ENCODE results near the gene SYNE1.

SYNE1 gene

DNA sequence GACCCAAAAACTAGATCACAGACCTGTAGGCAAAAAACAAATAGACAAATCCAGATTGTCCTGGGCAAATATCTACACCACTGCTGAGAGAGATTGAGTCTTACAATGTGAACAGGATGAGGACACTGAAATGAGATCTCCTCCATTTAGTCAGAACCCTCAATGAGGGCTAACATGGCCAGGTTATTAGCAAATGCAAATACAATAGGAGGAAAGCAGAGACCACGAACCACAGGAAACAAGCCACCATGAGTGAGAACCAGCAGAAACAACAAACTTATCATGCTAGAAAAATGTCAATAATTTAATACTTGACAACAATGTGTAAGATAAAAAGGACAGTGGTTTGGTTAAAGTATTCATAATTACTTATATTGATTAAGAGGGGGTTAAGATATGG, 162.8 kb downstream of the SYNE1 start:
- Histone ChIP-seq H3K4me1 (ENCODE audit: control insufficient read depth, low read depth, low read length) (no peaks in the 10 kb centered on the region), H2BK120ac (ENCODE audit: low read depth, low read length) (no peak overlapping the region), H3K27ac (ENCODE audit: low read depth, low read length) (no peak overlapping the region), H3K4me3 (ENCODE audit: low read length) (no peak overlapping the region), H3K79me1 (ENCODE audit: low read length) (no peaks in the 10 kb centered on the region), H2BK5ac (ENCODE audit: low read length) (no peak overlapping the region), H2BK15ac (replicated peaks; ENCODE audit: low read depth) (no peak overlapping the region), H3K79me2 (ENCODE audit: control insufficient read depth, insufficient read depth, low read length) (no peaks in the 10 kb centered on the region), H3K9ac (ENCODE audit: low read length) (no peak overlapping the region), H3K4ac (ENCODE audit: low read depth, low read length) (no peak overlapping the region), H3K23ac (ENCODE audit: low read length) (no peak overlapping the region), H3K36me3 (ENCODE audit: control insufficient read depth, insufficient read depth, low read length) (no peaks in the 10 kb centered on the region), H3K18ac (ENCODE audit: low read length) (no peak overlapping the region), H3K56ac (ENCODE audit: low read length) (no peak overlapping the region), H3K27me3 (ENCODE audit: insufficient read depth, low read length, poor library complexity) (no peaks in the 10 kb centered on the region), H3K4me2 (ENCODE audit: low read length) (no peak overlapping the region), H4K8ac (ENCODE audit: low read depth, low read length) (no peak overlapping the region), H4K5ac (ENCODE audit: low read length) (no peak overlapping the region), H2AK5ac (ENCODE audit: low read length) (no peak overlapping the region)
- DNase-seq = no peak
- WGBS (ENCODE audit: extremely low coverage, insufficient coverage, low lambda C conversion rate) = no CpG with 5 or more reads among the region's 1 CpG

DNA sequence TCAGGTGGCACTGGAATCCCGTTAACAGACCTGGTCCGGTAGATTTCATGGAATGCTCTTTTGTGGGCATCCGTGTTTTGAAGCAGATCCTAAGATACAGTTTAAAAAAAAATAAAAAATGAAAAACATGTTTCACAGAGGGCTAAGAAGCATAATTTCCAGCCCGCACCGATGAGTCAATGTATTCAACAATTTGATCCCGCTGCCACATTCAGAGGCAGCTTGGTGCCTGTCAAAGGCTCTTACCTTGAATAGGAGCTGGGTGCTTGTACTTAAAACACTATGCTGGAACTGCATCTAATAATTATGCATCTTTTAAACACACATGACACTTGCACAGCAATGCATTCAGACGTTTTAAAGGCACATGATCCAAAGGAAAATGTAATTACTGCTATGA, 164.8 kb downstream of the SYNE1 start:
- H2BK120ac ChIP-seq (ENCODE audit: low read depth, low read length) = no peak overlapping the region
- no peak overlapping the region for H4K8ac ChIP-seq (ENCODE audit: low read depth, low read length)
- no peaks in the 10 kb centered on the region for H3K79me2 ChIP-seq (ENCODE audit: control insufficient read depth, insufficient read depth, low read length)
- H3K4me1 ChIP-seq (ENCODE audit: control insufficient read depth, low read depth, low read length) = no peaks in the 10 kb centered on the region
- no peak overlapping the region for H3K18ac ChIP-seq (ENCODE audit: low read length)
- no peak overlapping the region for H4K5ac ChIP-seq (ENCODE audit: low read length)
- no peaks in the 10 kb centered on the region for H3K79me1 ChIP-seq (ENCODE audit: low read length)
- DNase-seq = no peak
- H2BK15ac ChIP-seq (replicated peaks; ENCODE audit: low read depth) = no peak overlapping the region
- no peak overlapping the region for H3K4me3 ChIP-seq (ENCODE audit: low read length)
- H3K27ac ChIP-seq (ENCODE audit: low read depth, low read length) = no peak overlapping the region
- no peak overlapping the region for H3K9ac ChIP-seq (ENCODE audit: low read length)
- H3K23ac ChIP-seq (ENCODE audit: low read length) = no peak overlapping the region
- H3K27me3 ChIP-seq (ENCODE audit: insufficient read depth, low read length, poor library complexity) = no peaks in the 10 kb centered on the region
- no peak overlapping the region for H2AK5ac ChIP-seq (ENCODE audit: low read length)
- WGBS (ENCODE audit: extremely low coverage, insufficient coverage, low lambda C conversion rate) = no CpG with 5 or more reads among the region's 7 CpGs
- H3K4me2 ChIP-seq (ENCODE audit: low read length) = no peak overlapping the region
- no peak overlapping the region for H3K4ac ChIP-seq (ENCODE audit: low read depth, low read length)
- no peaks in the 10 kb centered on the region for H3K36me3 ChIP-seq (ENCODE audit: control insufficient read depth, insufficient read depth, low read length)
- no peak overlapping the region for H2BK5ac ChIP-seq (ENCODE audit: low read length)
- no peak overlapping the region for H3K56ac ChIP-seq (ENCODE audit: low read length)

DNA sequence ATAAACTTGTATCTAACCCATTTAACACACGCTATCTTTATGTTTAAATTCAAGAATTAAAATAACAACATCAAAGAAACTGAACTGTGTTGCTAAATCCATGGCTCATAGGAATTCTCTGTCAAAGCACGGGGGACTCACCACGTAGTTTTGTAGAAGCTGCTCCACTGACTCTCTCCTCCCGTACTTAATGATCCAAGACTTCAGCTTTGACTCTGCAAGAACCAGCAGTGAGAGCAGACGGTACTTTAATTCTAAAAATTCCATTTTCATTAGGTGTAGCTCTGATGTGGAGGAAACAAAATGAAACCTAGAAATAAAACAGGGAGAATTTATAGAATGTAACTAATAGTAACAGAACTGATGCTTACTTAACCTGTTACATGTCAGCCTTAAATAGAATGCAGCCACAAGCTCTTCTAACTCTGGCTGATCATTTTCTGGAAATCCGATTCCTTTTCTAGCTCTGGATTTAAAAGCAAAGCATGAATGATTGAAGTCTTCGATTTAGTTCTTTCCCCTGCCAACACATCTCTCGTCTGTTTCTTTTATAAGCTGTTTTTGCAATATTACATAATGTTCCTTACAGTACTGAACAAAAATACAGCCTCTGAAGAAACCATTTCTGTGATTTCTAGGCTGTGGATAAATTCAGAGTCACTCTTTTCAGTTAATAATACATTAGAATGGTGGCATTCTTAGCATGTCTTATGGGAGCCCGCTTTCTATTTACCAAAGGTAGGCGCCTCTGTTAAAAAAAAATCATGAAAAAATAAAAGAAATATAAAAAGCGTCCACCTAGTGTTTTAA, 165.5 kb downstream of the SYNE1 start:
- H3K4me2 ChIP-seq (ENCODE audit: low read length) = no peak overlapping the region
- DNase-seq = no peak
- H4K5ac ChIP-seq (ENCODE audit: low read length) = no peak overlapping the region
- H3K18ac ChIP-seq (ENCODE audit: low read length) = no peak overlapping the region
- no peaks in the 10 kb centered on the region for H3K27me3 ChIP-seq (ENCODE audit: insufficient read depth, low read length, poor library complexity)
- no peaks in the 10 kb centered on the region for H3K36me3 ChIP-seq (ENCODE audit: control insufficient read depth, insufficient read depth, low read length)
- no peaks in the 10 kb centered on the region for H3K79me2 ChIP-seq (ENCODE audit: control insufficient read depth, insufficient read depth, low read length)
- no peak overlapping the region for H3K27ac ChIP-seq (ENCODE audit: low read depth, low read length)
- no peak overlapping the region for H2BK5ac ChIP-seq (ENCODE audit: low read length)
- no peak overlapping the region for H3K4ac ChIP-seq (ENCODE audit: low read depth, low read length)
- WGBS (ENCODE audit: extremely low coverage, insufficient coverage, low lambda C conversion rate) = no CpG with 5 or more reads among the region's 11 CpGs
- H3K9ac ChIP-seq (ENCODE audit: low read length) = no peak overlapping the region
- H3K79me1 ChIP-seq (ENCODE audit: low read length) = no peaks in the 10 kb centered on the region
- H2BK15ac ChIP-seq (replicated peaks; ENCODE audit: low read depth) = no peak overlapping the region
- no peak overlapping the region for H4K8ac ChIP-seq (ENCODE audit: low read depth, low read length)
- H2AK5ac ChIP-seq (ENCODE audit: low read length) = no peak overlapping the region
- no peak overlapping the region for H3K23ac ChIP-seq (ENCODE audit: low read length)
- H3K4me1 ChIP-seq (ENCODE audit: control insufficient read depth, low read depth, low read length) = no peaks in the 10 kb centered on the region
- no peak overlapping the region for H3K56ac ChIP-seq (ENCODE audit: low read length)
- no peak overlapping the region for H3K4me3 ChIP-seq (ENCODE audit: low read length)
- H2BK120ac ChIP-seq (ENCODE audit: low read depth, low read length) = no peak overlapping the region

DNA sequence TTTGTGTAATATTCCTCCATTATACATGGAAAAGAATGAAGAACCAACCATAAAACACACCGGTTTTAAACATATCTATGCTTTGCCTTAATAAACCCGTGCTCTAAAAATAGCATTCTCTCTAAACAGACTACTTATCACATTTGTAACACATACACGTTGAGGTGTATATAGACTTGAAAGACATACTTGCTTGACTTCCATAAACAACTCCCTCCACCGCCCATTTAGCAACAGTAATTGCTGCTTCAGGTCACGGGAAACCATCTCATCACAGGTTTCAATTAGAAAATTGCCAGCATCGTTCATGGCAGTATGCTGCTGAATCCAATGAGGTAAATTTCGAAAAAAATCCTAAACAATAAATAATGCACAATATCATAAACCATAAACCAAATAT, 174.0 kb downstream of the SYNE1 start:
- no peak overlapping the region for H3K27ac ChIP-seq (ENCODE audit: low read depth, low read length)
- no peak overlapping the region for H3K4ac ChIP-seq (ENCODE audit: low read depth, low read length)
- H3K4me3 ChIP-seq (ENCODE audit: low read length) = no peak overlapping the region
- no peaks in the 10 kb centered on the region for H3K27me3 ChIP-seq (ENCODE audit: insufficient read depth, low read length, poor library complexity)
- H3K4me1 ChIP-seq (ENCODE audit: control insufficient read depth, low read depth, low read length) = no peaks in the 10 kb centered on the region
- no peak overlapping the region for H3K18ac ChIP-seq (ENCODE audit: low read length)
- H2BK5ac ChIP-seq (ENCODE audit: low read length) = no peak overlapping the region
- no peak overlapping the region for H2AK5ac ChIP-seq (ENCODE audit: low read length)
- no peaks in the 10 kb centered on the region for H3K79me1 ChIP-seq (ENCODE audit: low read length)
- H4K8ac ChIP-seq (ENCODE audit: low read depth, low read length) = no peak overlapping the region
- no peak overlapping the region for H2BK120ac ChIP-seq (ENCODE audit: low read depth, low read length)
- no peak for DNase-seq
- H3K36me3 ChIP-seq (ENCODE audit: control insufficient read depth, insufficient read depth, low read length) = no peaks in the 10 kb centered on the region
- no peak overlapping the region for H4K5ac ChIP-seq (ENCODE audit: low read length)
- H3K9ac ChIP-seq (ENCODE audit: low read length) = no peak overlapping the region
- WGBS (ENCODE audit: extremely low coverage, insufficient coverage, low lambda C conversion rate) = no CpG with 5 or more reads among the region's 7 CpGs
- no peaks in the 10 kb centered on the region for H3K79me2 ChIP-seq (ENCODE audit: control insufficient read depth, insufficient read depth, low read length)
- no peak overlapping the region for H3K4me2 ChIP-seq (ENCODE audit: low read length)
- no peak overlapping the region for H2BK15ac ChIP-seq (replicated peaks; ENCODE audit: low read depth)
- H3K56ac ChIP-seq (ENCODE audit: low read length) = no peak overlapping the region
- no peak overlapping the region for H3K23ac ChIP-seq (ENCODE audit: low read length)

DNA sequence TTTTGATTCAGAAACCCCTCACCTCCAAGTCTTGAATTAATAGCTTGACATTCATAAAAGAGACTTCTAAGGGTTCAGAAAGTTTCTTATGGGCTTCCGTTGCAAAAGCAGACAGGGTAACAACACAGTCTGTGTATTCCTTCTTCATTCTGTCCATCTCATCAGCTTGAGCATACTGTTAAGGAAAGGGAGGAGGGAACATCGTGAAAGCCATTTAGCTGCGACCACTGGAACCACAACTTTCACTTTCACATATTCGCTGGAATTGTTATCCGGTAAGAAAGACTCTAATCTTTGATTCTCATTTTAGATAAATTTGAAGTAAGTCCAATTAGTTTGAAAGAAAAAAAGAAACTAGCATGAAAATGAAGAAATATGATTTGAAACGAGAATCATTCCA, 174.4 kb downstream of the SYNE1 start:
- no peak overlapping the region for H4K8ac ChIP-seq (ENCODE audit: low read depth, low read length)
- H3K4me2 ChIP-seq (ENCODE audit: low read length) = no peak overlapping the region
- no peaks in the 10 kb centered on the region for H3K36me3 ChIP-seq (ENCODE audit: control insufficient read depth, insufficient read depth, low read length)
- no peak overlapping the region for H3K18ac ChIP-seq (ENCODE audit: low read length)
- H2BK5ac ChIP-seq (ENCODE audit: low read length) = no peak overlapping the region
- H2BK120ac ChIP-seq (ENCODE audit: low read depth, low read length) = no peak overlapping the region
- no peak overlapping the region for H3K27ac ChIP-seq (ENCODE audit: low read depth, low read length)
- H2AK5ac ChIP-seq (ENCODE audit: low read length) = no peak overlapping the region
- no peak overlapping the region for H3K23ac ChIP-seq (ENCODE audit: low read length)
- no peaks in the 10 kb centered on the region for H3K79me1 ChIP-seq (ENCODE audit: low read length)
- no peak overlapping the region for H3K56ac ChIP-seq (ENCODE audit: low read length)
- H3K4me1 ChIP-seq (ENCODE audit: control insufficient read depth, low read depth, low read length) = no peaks in the 10 kb centered on the region
- no peak overlapping the region for H4K5ac ChIP-seq (ENCODE audit: low read length)
- H2BK15ac ChIP-seq (replicated peaks; ENCODE audit: low read depth) = no peak overlapping the region
- WGBS (ENCODE audit: extremely low coverage, insufficient coverage, low lambda C conversion rate) = no CpG with 5 or more reads among the region's 6 CpGs
- no peaks in the 10 kb centered on the region for H3K79me2 ChIP-seq (ENCODE audit: control insufficient read depth, insufficient read depth, low read length)
- no peaks in the 10 kb centered on the region for H3K27me3 ChIP-seq (ENCODE audit: insufficient read depth, low read length, poor library complexity)
- no peak overlapping the region for H3K4me3 ChIP-seq (ENCODE audit: low read length)
- no peak overlapping the region for H3K9ac ChIP-seq (ENCODE audit: low read length)
- no peak for DNase-seq
- H3K4ac ChIP-seq (ENCODE audit: low read depth, low read length) = no peak overlapping the region

DNA sequence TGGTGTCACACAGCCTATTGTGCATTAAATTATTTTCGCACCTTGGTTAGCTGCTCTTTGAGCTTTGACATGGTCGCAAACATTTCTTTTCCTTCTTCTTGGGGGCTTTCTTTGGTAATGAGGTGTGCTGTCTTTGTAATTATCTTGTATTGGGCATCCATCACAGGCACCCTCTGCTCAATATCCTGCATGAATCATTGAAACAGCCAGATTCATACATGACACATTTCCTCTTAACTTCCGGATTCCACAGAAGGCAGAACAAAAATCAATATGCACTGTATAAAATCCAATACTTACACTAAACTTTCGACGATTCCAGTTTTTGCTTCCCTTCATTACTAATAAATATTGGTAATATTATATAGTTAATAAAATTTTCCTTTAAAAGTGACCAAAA, 175.6 kb downstream of the SYNE1 start:
- H3K23ac ChIP-seq (ENCODE audit: low read length) = no peak overlapping the region

More for the DNA sequence above, 175.6 kb downstream of the SYNE1 start:
- H2BK120ac ChIP-seq (ENCODE audit: low read depth, low read length) = no peak overlapping the region
- H3K4me1 ChIP-seq (ENCODE audit: control insufficient read depth, low read depth, low read length) = no peaks in the 10 kb centered on the region
- H2AK5ac ChIP-seq (ENCODE audit: low read length) = no peak overlapping the region
- no peak overlapping the region for H3K4me2 ChIP-seq (ENCODE audit: low read length)
- H3K79me1 ChIP-seq (ENCODE audit: low read length) = no peaks in the 10 kb centered on the region
- no peaks in the 10 kb centered on the region for H3K36me3 ChIP-seq (ENCODE audit: control insufficient read depth, insufficient read depth, low read length)
- H3K4ac ChIP-seq (ENCODE audit: low read depth, low read length) = no peak overlapping the region
- H2BK5ac ChIP-seq (ENCODE audit: low read length) = no peak overlapping the region
- H3K27ac ChIP-seq (ENCODE audit: low read depth, low read length) = no peak overlapping the region
- no peaks in the 10 kb centered on the region for H3K27me3 ChIP-seq (ENCODE audit: insufficient read depth, low read length, poor library complexity)
- DNase-seq = no peak
- H3K4me3 ChIP-seq (ENCODE audit: low read length) = no peak overlapping the region
- no peak overlapping the region for H3K18ac ChIP-seq (ENCODE audit: low read length)
- H2BK15ac ChIP-seq (replicated peaks; ENCODE audit: low read depth) = no peak overlapping the region
- H4K8ac ChIP-seq (ENCODE audit: low read depth, low read length) = no peak overlapping the region
- H4K5ac ChIP-seq (ENCODE audit: low read length) = no peak overlapping the region
- no peaks in the 10 kb centered on the region for H3K79me2 ChIP-seq (ENCODE audit: control insufficient read depth, insufficient read depth, low read length)
- no peak overlapping the region for H3K56ac ChIP-seq (ENCODE audit: low read length)
- WGBS (ENCODE audit: extremely low coverage, insufficient coverage, low lambda C conversion rate) = 100% methylated on average over 2 of the region's 5 CpGs
- no peak overlapping the region for H3K9ac ChIP-seq (ENCODE audit: low read length)
